GM18951 (cell line): ENCODE data around the gene PDE2A.

Experiments used
- POLR2A ChIP-seq: IDR thresholded peaks from 4 replicates; pipeline ENCODE4 v1.6.1; 2011; ENCODE audit warnings: mild to moderate bottlenecking; ENCODE audit not compliant: insufficient read length, insufficient read depth; ENCODE audit errors: extremely low read depth
- in situ Hi-C: fragments of 300-500 bp; cut with MboI; formaldehyde crosslinking; loops from one replicate; pipeline ENCODE4 v1.12.0; 2022; ENCODE audit warnings: low sequenced_read_pairs, mixed read lengths, inconsistent platforms; ENCODE audit not compliant: unreplicated experiment

Gene PDE2A

GRCh38 chr11:72594493-72595291, 79.5 kb downstream of the PDE2A start:
- no peak for TF ChIP-seq POLR2A
- in situ Hi-C loops = no loop called here

- no peak for TF ChIP-seq POLR2A
- in situ Hi-C loops = no loop called here
Observed at GRCh38 chr11:72592698-72593495, 81.3 kb downstream of the PDE2A start.

GRCh38 chr11:72591785-72592502, 82.3 kb downstream of the PDE2A start:
- TF ChIP-seq POLR2A = no peak
- in situ Hi-C loops = no loop called here

GRCh38 chr11:72591023-72591422, 83.2 kb downstream of the PDE2A start:
- in situ Hi-C loops = no loop called here
- TF ChIP-seq POLR2A = no peak

GRCh38 chr11:72589802-72590761, 84.1 kb downstream of the PDE2A start:
- TF ChIP-seq POLR2A = no peak
- in situ Hi-C loops = no loop called here

- in situ Hi-C loops = no loop called here
Observed at GRCh38 chr11:72588421-72589410, 85.5 kb downstream of the PDE2A start.

GRCh38 chr11:72587696-72588095, 86.5 kb downstream of the PDE2A start:
- no peak for TF ChIP-seq POLR2A
- in situ Hi-C loops = no loop called here

More at GRCh38 chr11:72588421-72589410, 85.5 kb downstream of the PDE2A start:
- no peak for TF ChIP-seq POLR2A

- in situ Hi-C loops = no loop called here
- TF ChIP-seq POLR2A = no peak
Observed at GRCh38 chr11:72586321-72587090, 87.7 kb downstream of the PDE2A start.

GRCh38 chr11:72585762-72586311, 88.4 kb downstream of the PDE2A start:
- TF ChIP-seq POLR2A = no peak
- in situ Hi-C loops = no loop called here

GRCh38 chr11:72584939-72585597, 89.2 kb downstream of the PDE2A start:
- no peak for TF ChIP-seq POLR2A
- in situ Hi-C loops = loop anchor here (5.0 kb wide), 1 partner anchor 62 kb away; no protein-coding TSS in a partner anchor
